GM21737 (cell line): Measurements from ENCODE around the gene SLC30A10.
"Not testable (repeated sequence)": the region's sequence is repeated elsewhere in the genome, so short reads cannot be mapped to it uniquely, and the experiment has no call there.

ENCODE experiments used
- ATAC-seq: cut with Tn5 transposase; IDR thresholded peaks from one replicate; pipeline ENCODE4 v1.9.1; 2021; ENCODE audit warnings: mild to moderate bottlenecking, moderate library complexity; ENCODE audit not compliant: unreplicated experiment

Gene SLC30A10

DNA sequence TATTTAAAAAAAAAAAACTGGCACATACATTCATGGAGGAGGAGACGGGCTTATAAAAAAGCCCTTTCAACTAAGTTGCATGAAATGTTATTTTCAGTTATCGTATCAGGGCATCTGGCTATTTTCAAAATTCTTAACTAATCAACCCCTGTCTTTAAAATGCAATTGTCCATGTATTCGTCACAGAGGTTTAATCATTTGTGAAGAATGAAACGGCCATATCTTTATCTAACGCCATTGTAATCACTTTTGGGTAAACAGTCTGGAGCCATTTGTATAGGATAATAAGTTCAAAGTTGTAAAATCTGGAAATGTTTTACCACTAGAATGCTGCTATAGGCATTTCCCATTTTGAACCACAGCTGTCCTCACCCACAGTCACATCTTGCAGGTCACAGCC is 30.4 kb downstream of the SLC30A10 start:
- no peak for ATAC-seq

DNA sequence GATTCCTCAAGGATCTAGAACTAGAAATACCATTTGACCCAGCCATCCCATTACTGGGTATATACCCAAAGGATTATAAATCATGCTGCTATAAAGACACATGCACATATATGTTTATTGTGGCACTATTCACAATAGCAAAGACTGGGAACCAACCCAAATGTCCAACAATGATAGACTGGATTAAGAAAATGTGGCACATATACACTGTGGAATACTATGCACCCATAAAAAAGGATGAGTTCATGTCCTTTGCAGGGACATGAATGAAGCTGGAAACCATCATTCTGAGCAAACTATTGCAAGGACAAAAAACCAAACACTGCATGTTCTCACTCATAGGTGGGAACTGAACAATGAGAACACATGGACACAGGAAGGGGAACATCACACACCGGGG is 36.1 kb downstream of the SLC30A10 start:
- ATAC-seq: not testable (repeated sequence)

DNA sequence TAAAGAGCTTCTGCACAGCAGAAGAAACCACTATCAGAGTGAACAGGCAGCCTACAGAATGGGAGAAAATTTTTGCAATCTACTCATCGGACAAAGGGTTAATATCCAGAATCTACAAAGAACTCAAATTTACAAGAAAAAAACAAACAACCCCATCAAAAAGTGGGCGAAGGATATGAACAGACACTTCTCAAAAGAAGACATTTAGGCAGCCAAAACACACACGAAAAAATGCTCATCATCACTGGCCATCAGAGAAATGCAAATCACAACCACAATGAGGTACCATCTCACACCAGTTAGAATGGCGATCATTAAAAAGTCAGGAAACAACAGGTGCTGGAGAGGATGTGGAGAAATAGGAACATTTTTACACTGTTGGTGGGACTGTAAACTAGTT is 36.5 kb downstream of the SLC30A10 start:
- not testable (repeated sequence) for ATAC-seq

DNA sequence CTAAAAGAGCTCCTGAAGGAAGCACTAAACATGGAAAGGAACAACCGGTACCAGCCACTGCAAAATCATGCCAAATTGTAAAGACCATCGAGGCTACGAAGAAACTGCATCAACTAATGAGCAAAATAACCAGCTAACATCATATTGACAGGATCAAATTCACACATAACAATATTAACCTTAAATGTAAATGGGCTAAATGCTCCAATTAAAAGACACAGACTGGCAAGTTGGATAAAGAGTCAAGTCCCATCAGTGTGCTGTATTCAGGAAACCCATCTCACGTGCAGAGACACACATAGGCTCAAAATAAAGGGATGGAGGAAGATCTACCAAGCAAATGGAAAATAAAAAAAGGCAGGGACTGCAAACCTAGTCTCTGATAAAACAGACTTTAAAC is 39.7 kb downstream of the SLC30A10 start:
- not testable (repeated sequence) for ATAC-seq

DNA sequence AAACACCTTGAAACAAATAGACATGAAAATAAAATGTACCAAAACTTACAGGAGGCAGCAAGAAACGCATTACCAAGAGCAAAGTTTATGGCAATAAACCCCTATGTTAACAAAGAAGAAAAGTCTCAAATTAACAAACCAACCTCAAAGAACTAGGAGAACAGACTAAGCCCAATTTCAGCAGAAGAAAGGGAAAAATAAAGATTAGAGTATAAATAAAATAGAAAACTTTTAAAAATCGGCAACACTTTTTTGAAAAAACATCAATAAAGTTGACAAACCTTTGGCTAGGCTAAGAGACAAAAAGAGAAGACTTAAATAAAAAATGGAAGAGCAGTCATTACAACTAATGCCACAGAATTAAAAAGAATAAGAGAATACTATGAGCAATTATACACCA is 42.7 kb downstream of the SLC30A10 start:
- no peak for ATAC-seq

DNA sequence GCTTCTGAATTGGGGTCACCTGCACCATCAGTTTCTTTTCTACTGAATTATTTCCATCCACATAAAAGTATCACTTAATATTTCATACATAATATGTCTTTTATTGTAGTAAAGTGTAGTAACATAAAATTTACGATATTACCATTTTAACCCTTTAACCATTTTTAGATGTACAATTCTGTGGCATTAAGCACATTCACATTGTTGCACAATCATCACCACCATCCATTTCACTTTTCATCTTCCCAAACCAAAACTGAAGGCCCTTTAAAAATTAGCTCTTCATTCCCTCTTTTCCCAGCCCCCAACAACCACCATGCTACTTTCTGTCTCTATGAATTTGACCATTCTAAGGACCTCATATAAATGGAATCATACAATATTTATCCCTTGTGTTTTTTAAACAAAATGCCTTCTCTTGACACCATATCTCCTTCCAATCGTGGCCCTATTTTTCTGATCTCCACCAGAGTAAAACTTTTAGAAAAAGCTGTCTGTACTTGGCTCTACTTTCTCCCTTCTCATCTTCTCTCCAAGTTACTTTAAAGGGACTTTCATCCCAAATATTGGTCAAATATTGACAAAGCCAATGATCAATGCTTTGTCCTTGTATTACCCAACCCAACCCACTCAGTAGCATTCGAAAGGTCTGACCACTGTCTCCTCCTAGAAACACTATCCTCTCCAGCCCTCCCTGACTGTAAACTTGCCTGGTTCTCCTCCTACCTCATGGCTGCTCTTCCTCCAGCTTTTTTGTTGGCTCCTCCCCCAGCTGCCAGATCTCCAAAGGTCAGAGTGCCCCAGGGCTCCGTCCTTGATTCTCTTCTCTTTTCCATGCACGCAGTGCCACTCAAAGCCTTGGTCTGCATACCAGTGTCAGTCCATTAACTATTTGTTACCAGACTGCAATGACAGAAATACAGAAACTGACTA is 44.7 kb downstream of the SLC30A10 start:
- ATAC-seq: no peak

DNA sequence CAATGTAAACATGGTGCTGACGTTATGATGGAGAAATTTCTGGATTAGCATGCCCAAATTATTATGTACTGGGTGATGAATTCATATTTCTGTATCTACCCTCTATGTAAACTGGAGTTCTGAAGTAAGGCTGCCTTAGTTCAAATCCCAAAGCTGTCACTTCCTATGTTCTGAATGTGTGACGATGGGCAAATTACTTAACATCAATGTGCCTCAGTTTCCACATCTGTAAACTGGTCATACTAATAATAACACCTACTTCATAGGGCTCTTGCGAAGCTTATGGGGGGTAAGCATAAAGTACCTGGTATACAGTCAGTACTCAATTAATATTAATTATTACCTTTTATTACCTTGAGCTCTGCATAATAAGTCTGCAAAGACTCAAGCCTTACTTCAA is 45.6 kb downstream of the SLC30A10 start:
- ATAC-seq: no peak

DNA sequence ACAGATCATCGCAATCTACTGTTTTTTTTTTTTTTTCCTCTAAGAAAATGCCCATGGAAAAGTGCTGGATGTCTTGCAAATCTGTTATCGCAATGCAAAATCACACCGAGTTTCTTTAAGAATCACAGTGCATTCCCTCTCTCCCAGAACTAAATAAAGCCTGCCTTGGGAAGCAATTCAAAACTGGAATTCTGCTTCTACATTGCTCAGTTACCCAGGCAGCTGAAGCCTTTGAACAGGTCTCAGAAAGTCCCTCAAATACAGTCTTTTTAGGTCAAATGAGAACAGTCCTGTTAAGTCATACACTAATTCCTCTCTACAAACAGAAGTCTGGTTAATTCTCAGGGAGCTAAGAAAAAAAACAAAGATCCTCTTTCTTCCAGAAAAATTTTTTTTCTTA is 46.3 kb downstream of the SLC30A10 start:
- no peak for ATAC-seq

DNA sequence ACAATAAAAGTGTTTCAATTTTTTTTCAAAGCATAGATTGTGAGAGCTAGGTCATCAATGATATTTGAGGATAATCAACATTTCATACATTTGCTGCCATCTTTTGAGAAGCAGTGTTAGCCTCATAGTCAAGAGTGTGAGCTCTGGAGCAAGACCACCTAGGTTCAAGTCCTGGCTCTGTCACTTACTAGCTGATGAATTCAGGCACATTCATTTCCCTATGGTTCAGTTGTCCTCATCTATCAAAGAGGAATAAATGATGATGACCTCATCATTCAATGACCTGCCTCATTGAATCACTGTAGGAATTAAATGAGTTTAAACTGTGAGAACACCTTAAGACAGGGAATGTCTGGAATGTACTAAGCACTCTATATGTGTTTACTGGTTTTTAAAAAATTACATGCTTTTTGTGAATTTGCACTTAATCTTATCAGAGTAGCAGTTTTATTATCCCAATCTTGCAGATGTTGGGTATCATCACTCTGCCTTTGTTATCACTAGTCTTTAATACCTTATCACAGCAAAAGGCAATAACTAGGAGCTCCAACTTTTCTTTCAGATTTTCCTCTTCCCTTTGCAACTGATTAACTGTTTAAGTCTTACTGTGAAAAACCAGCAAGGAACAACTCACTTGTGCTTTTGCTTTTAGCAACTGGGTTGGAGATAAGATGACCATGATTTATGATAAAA is 47.4 kb downstream of the SLC30A10 start:
- ATAC-seq: no peak

DNA sequence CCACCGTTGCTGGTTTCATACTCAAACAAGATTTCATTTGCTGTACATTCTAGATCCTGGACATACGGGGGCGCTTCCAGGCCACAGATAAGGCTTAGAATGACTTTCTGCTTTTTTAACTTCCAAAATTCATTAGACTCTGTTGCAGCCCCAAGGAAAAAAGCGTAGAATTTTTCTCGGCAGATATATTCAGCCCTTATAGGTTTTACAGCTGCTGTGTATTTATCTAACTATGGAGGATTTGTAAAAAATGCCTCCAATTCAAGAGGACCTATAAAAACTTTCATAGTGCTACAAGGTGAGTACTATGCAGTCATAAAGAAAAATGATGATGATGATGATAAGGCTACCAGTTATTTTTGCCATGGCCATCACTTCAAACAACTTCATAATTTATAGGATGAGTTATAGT is 51.6 kb downstream of the SLC30A10 start:
- no peak for ATAC-seq

DNA sequence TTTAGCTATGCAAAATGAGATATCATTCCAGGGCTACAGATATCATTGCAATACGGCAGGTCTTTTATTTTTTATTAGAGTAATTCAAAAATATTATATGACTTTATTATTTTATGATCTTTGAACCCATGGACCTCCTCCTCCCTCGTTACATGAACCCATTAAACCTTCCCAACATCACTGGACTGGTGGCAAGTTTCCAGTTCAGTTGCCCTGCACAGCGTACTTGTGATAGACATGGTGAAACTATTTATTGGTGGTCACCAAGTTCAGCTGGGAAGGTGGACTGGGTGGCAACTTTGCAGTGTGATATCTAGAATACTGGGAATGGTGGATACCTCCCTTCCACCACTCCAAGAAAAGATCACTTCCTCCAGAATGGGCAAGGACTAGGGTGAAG is 52.5 kb downstream of the SLC30A10 start:
- no peak for ATAC-seq

DNA sequence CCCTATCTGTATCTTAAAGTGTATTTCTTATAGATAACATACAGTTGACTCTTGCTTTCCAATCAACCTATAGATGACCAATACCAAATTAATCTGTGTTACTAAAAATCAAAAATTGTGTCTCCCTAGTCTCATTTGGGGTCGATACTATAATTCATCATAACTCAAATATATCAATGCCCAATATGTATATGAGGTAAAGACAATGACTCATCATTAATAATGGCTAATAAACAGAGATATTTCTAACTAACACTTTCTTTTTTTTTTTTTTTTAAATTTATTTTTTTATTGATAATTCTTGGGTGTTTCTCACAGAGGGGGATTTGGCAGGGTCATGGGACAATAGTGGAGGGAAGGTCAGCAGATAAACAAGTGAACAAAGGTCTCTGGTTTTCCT is 55.8 kb downstream of the SLC30A10 start:
- not testable (repeated sequence) for ATAC-seq

DNA sequence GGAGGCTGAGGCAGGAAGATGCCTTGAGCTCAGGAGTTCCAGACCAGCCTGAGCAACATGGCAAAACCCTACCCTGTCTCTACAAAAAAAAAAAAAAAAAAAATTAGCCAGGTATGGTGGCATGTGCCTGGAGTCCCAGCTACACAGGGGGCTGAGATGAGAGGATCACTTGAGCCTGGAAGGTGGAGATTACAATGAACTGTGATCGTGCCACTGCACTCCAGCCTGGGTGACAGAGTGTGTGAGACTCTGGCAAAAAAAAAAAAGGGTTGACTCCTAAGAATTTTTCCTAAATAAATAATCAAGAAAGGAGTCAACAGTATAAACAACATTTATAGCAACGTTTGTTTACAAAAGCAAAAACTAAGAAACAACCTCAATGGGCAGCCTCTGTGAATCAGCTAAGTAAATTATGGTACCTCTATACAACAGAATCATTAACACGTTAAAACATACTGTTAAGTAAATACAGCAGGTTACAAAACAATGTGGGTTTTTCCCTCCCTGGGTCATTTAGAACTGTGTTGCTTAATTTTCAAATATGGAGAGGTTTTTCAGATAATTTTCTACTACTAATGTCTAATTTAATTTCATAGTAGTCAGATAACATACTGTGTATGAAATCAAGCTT is 56.8 kb downstream of the SLC30A10 start:
- no peak for ATAC-seq

DNA sequence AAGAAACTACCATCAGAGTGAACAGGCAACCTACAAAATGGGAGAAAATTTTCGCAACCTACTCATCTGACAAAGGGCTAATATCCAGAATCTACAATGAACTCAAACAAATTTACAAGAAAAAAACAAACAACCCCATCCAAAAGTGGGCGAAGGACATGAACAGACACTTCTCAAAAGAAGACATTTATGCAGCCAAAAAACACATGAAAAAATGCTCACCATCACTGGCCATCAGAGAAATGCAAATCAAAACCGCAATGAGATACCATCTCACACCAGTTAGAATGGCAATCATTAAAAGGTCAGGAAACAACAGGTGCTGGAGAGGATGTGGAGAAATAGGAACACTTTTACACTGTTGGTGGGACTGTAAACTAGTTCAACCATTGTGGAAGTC is 59.7 kb downstream of the SLC30A10 start:
- not testable (repeated sequence) for ATAC-seq
